LHCN-M2 (cell line): ENCODE measurements around the gene CFAP20DC. TPM values are rescaled to one million over a fixed set of nuclear protein-coding genes. Genes with fewer than 3 reads are reported as not detected.
A peak's percentile ranks its signal among the peaks of the same experiment; 100 is the strongest.
"Not testable (repeated sequence)": the region's sequence is repeated elsewhere in the genome, so short reads cannot be mapped to it uniquely, and the experiment has no call there.

Experiments
- DNase-seq: peaks from one replicate; pipeline ENCODE4 v3.0.0-alpha.2; 2012; ENCODE audit warnings: low read depth
- total RNA-seq: library from RNA; depleted of rRNA; stranded (reverse); fragments of >200 nt; gene quantifications from 2 replicates; pipeline ENCODE4 v1.2.3, GENCODE V29; 2014

The CFAP20DC gene
- total RNA-seq, 1 experiment from 2014 or later, result 5.1 TPM

DNA sequence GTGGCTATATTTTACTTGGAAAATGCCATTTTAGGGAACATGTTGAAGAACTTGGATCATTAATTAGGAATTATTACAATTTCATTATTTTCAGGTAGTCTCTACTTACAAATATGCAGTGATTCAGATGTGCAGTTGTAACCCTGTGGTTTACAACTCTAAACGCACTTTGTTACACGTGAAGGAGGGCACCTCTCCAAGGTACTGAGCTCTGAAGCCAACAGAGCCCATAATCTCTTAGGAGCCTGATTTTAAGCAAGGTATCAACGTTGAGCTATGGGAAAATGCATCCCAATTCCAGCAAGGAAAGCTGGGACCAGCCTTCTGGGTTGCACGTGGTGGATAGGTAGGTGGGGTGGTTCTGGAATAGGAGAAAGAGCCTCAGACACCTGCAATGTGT, 301.8 kb downstream of the CFAP20DC start:
- DNase-seq, result no peak

DNA sequence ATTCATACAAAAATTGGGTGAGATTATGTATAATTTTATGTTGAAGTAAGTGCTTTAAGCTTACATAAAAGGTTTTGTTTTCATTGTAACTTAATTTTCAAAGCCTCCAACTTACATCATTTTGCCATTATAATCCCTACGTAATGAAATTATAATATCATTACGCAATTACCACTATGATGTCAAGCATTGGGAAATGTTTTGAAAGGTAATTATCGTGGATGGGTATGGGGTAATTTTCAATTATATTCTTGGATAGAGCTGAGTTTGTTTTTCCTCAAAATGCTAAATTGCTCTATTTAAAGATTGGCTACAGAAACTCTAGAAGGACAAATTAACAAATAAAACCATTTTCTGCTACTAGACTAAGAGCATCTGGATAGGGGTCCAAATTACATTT, 303.1 kb downstream of the CFAP20DC start:
- no peak for DNase-seq

DNA sequence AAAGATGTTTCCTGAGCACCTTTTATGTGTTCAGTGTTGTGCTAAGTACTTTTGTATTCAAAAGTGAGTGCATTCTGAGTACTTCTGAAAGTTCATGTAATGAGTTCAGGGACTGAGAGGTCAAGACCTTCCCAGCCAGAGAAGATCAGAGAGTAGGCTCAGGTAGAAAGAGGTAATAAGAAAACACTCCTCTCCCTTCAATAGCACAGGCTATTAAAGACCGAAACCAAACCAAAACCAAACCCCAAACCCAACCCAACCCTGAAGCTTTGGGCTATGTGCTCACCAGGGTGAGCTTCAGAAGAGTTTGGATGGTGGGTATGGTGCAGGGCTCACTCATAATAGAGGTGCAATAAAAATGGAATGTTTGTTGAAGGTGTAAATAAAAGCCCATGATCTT, 306.5 kb downstream of the CFAP20DC start:
- DNase-seq, result no peak

DNA sequence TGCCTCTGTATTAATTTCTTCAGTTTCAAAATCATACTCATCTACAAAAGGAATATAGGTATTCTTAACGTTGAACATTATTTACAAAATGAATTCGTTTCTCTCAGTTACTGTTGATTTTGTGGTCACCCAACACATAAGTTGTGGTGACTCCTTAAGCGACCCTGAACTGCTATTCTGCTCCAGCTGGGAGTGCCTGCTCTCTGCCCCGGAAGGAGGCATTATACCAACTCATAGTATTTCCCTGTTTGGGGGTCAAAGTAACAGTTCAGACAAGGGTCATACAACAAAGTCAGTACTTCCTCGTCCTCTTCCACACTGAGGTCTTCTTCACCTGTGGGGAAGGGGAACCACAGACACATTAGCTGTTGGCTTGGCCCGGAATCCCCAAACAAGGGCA, 307.6 kb downstream of the CFAP20DC start:
- DNase-seq, result no peak

DNA sequence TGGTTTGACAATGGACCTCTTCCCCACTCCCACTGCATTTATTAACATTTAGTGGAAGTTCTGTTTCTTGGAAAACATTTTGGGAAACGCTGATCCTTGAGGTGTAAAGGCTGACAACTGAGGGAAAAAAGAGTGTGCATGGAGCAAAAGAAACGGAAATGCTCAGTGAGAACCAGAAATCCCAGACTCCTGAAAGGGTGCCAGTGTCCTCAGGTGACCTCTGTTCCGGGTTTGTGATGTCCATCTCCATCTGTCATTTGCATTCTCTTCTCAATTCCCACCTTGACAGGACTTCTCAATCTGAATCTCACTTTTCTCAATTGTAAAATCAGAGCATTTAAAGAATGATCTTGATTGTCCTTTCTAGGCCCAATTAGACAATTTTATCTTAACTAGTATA, 312.2 kb downstream of the CFAP20DC start:
- DNase-seq, result peak; percentile 10

DNA sequence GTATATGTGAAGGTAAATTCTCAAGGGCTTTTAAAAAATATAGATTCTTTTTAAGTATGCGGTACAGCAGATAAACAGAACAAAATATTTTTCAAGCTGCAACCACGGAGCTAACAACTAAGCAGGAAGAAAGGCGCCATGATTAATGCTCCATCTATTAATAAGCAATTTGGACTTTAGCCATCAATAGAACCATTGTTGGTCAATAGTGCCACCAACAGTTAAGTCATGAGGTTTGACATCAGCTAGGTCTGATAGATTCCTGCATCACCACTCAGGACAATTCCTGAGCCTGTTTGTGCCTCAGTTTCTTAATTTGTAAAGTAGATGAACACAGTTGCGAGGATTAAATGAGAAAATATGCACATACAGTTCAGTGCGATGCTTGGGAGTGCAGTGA, 318.2 kb downstream of the CFAP20DC start:
- no peak for DNase-seq

DNA sequence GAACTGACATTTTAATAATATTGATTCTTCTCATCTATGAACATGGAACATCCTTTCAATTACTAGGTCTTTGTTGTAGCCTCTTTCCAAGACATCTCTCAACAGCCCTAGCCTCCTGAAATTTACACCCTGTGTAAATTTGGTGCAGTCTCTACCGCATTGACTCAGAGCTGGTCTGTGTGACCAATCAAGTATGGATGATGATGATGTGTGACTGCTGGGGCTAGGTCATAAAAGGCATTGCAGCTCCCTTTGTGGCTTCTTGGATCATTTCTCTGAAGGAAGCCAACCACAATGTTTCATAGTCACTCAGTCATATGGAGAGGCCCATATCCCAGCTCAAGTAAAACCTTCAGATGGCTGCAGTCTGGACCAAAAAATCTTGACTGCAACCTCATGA, 321.1 kb downstream of the CFAP20DC start:
- no peak for DNase-seq

DNA sequence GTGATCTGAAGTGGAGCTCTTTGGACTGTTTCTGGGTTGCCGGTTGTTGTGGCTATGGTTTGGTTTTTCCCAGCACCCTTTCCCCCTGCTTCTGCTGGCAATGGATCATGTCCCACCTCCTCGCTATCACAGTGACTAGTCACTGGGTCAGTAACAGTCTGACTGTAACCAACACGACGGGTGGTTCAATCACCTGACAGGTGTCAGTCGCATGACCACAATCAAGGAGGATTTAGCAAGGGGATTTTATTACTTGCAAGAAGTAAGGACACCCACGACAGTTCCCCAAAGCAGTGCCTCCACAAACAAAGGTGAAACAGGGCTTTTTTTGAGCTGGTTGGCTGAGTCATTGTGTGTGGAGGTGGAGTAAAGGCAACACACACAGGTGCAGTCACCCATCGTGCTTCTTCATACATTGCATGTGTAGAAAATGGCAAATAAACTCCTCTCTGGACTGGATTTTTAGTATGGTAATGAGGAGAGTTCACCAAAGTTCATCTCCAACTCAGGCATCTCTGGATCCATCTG, 324.4 kb downstream of the CFAP20DC start:
- DNase-seq, result no peak

DNA sequence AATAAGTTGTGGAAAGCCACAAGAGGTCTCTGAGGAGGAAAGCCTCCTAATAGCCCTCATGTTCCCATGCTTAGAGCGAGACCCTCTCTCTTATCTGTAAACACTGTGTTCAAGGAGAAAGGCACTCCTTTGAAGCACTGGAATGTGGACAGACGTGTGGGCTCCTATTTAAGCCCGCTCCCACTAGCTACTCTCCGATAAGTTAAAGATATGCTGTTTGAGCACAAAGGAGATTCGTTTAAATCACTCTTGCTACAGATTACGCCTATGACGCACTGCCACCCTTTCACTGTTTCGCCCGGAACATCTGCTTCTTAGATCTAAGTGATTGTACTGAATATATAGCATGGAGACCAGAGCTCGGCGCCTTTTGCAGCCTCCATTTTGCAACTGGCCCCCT, 325.5 kb downstream of the CFAP20DC start:
- DNase-seq, result no peak

DNA sequence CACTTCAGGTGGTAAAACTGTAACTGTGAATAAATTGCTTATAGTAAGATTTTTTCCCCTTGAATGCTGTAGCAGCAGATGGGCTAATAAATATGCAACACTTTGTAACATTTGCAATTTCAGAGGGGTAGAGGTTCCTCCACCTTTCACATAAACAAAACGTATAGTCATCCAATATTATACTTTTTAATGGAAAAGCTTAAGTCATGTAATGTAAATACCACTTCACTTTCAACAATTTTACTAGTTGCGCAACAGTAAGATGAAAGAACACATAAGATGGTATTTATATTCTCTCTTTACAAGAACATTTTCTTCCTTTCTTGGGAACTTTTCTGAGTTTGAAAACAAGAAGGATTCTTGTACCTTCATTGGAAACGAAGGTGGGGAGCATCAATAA, 326.7 kb downstream of the CFAP20DC start:
- no peak for DNase-seq

DNA sequence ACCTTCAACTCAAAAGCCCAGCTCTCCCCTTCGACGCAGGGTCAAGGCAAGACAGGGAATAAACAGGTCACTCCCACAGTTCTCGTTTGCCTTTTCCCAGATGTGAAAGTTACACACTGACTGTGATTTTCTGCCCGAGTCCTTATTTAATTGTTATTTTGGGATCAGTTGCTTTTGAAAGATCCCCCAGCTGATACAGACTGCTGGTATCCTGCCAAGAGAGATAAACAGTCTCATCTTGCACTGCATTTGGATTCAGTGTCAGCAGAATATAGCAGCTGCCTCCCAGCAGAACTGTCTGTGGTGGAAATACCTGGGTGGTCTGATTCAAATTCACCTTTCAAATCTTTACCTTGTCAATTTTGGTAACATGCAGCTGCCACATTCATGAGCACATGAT, 327.3 kb downstream of the CFAP20DC start:
- DNase-seq, result no peak

DNA sequence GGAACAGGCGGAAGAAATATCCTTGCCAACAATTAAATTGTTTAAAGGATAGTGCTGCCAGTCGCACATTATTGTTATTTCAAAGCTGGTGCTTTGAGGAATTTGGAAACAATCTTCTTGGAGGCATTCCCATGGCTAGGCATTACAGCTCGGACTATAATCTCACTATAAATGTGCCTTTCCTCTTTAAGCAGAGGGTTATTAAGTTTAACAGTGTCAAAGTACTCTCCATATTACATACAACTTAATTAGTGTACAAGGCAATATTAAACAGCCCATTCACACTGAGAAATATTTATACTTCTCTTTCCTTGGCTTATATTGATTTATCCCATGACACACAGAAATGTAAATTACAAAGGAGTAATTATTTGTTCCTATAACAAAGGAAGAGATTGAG, 329.3 kb downstream of the CFAP20DC start:
- DNase-seq, result no peak

DNA sequence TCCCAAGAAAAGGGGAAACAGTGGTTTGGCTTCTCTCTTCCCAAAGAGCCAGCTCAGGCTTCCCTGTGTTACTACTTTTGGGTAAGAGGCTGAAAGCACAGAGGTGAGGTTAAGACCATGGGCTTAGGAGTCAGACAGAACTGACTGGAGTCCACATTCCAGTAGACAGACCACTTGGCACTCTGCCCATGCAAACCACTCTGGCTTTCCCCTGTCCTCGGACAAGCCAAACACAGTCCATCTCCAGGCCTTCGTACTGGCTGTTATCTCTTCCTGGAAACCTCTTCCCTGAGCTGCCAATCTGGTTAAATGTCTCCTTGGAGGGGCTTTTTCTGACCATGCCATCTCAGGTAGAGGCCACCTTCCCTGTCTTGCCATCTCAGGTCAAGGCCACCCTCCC, 330.1 kb downstream of the CFAP20DC start:
- no peak for DNase-seq

DNA sequence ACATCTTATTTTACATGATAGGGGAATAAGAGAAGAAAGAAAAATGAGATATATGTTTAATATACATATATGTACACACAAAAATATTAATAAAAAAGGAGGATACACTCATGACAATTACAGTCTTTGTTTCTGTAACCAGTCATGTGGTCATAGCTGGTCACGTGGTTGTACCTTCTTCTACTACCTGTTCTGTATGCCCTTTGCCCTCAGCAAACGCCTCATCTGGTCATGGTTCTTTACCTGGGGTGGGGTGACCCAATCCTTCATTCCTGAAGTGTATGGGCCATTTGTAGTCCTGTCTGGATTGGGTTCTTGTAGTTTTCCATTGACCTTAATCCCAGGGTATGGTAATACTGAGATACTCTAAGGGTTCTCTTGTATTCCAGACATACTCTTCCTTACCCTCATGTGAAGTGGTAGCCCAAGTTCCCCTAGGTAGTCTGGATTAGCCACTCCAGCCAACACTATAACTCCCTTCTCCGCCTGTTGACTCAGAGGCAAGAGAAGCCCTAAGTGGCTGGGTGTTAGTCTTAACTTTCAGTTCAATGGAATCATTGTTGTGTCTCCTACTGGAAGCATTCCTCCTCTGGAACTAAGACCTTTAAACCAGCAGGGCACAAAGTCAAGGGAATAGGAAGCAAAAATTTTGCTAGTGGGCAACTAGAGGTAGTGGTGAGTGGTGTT, 336.0 kb downstream of the CFAP20DC start:
- DNase-seq, result no peak

DNA sequence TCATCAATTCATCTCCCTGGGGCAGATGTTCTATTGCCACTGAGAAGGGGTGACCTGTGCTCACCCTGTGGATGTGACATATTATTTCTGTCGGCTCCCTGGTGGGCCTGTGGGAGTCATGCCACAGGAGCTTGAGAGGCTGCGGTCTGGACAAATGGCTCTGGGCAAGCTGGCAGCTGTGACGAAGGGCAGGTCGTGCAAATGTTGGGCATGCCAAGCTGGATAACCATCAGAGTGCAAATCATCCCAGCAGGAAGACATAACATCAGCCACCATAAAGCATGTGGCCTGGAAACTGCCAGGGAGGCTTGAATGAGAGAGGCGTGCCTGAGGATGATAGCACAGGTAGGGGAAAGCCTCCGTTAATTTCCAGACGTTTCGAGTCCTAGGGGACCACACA, 338.0 kb downstream of the CFAP20DC start:
- DNase-seq, result no peak

DNA sequence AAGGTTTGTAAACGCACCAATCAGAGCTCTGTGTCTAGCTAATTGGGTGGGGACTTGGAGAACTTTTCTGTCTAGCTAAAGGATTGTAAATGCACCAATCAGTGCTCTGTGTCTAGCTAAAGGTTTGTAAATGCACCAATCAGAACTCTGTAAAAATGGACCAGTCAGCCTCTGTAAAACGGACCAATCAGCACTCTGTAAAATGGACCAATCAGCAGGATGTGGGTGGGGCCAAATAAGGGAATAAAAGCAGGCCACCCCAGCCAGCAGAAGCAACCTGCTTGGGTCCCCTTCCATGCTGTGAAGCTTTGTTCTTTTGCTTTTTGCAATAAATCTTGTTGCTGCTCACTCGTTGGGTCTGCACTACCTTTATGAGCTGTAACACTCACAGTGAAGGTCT, 340.8 kb downstream of the CFAP20DC start:
- DNase-seq, result not testable (repeated sequence)

DNA sequence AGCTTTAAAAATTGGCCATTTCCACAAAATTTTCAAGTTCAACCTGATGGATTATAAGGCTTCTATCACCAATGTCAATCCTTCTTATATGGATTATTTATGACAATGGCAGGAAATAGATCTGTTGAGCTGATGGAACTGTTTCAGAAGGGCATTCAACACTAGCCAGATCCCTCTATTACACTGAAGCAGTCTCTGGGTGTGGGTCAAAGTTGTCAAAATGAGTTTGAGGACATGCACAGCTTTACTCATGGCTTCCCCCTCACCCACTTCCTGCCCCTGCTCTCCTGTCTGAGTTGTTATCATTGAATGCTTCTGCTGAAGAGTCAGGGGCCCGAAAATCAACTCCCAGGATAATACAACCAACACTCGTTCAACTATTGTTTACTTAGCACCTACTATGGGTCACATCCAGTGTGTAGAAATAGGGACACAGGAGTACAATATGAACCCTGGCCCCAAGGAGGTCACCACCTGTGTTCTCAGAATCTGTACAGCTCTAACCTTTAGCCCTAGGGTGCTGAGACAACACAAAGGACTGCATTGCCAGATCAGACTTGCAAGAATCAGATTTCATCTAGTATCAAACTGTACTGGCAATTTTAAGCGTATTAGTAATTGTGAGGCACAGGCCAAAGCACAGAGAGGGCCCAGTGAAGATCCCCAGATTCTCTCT, 341.6 kb downstream of the CFAP20DC start:
- no peak for DNase-seq

DNA sequence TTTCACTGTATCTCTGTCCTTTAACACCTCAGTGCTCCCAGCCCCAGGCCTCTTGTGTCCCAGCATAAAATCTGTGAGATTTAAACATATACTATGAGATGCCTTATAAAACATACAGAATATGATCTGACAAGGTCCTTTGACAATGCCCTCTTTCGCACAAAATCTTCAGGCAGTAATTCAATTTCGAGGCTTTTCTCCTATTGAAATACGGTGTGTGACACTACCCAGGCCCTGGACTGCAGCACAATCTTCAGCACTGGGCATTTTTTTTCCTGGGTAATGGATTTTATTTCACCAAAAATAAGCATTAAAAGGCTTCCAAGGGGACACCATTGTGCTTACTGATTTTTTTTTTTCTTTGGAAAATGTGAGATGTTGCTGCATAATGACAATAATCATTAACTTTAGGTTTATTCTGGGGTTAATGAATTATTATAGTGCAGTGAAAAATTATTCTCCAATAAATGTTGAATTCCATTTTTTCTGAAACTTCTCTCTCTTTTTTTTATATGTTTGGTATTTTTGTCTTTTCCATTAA, 342.4 kb downstream of the CFAP20DC start:
- no peak for DNase-seq

DNA sequence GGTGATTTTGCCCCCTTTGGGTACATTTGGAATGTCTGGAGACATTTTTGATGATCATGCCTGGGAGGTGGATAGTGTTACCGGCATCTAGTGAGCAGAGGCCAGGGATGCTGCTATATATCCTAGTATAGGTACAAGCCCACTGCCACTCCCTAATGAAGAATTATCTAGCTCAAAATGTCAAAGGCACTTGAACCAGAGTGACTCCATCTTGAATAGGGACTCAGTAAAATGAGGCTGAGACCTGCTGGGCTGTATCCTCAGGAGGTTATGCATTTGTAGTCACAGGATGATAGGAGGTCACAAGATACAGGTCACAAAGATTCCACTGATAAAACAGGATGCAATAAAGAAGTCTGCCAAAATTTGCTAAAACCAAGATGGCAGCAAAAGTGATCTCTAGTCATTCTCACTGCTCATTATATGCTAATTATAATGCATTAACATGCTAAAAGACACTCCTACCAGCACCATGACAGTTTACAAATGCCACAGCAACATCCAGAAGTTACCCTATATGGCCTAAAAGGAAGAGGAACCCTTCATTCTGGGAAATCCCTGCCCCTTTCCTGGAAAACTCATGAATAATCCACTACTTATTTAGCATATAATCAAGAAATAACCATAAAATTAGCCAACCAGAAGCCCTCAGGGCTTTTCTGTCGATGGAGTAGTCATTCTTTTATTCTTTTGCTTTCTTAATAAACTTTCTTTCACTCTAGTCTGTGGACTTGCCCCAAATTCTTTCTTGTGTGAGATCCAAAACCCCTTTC, 343.2 kb downstream of the CFAP20DC start:
- no peak for DNase-seq

DNA sequence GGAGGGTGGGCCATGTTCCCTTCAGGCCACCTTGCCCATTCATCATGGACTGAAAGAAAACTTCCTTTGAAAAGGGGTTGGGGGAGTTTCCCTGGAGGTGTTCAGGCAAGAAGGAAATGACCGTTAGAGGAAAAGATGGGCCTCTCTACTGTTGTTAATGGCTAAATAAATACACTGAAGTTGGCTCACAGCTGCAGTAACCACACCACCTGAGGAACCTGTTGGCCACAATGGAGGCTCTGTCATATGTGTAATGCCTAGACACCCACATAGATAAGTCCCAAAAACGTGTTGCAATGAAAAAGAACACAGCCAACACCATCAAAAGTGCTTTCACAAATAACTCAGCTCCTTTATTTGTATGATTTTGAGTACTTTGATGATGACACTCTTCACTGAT, 345.1 kb downstream of the CFAP20DC start:
- no peak for DNase-seq

DNA sequence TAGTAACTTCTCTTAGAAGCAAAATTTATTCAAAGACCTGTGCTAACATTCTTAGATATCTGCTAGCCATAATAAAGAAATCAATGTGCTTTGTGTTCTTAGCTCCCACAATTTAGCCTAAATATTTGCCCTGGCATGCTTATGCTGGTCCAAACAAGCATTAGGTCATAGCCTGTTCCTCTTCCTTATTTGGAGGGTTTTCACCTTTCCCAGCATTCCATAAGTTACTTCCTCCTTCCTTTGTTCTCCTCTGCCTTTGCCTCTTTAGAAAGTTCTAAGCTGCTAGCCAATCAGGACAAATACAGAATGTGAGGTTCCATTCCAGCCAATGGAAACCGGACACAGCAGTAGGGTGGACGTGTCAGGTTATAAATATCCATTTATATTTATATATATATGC, 345.5 kb downstream of the CFAP20DC start:
- DNase-seq, result not testable (repeated sequence)

DNA sequence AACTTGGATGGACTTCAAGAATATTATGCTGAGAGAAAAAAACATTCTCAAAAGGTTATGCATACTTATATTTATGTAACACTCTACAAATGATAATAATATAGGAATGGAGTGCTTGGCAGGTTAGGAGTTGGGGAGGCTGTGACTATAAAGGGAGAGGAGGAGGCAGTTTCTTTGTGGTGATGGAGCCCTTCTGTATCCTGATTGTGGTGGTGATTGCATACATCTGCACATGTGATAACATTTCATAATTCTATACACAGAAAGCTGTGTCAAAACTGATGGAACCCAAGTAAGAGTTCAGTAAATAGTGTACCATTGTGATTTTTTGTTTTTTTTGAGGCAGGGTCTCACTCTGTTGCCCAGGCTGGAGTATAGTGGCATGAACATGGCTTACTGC, 351.6 kb downstream of the CFAP20DC start:
- no peak for DNase-seq
